NCI-H2107 (cell line): ENCODE data around the gene NOS1AP.
A peak's percentile ranks its signal among the peaks of the same experiment; 100 is the strongest.

Experiments
- DNase-seq: peaks from one replicate; lab custom pipeline; 2025; lab: John Stamatoyannopoulos, UW

The NOS1AP gene

GRCh38 chr1:162220009-162220539 is 150.6 kb downstream of the NOS1AP start:
- no peak for DNase-seq

- DNase-seq: no peak
Measured at GRCh38 chr1:162222014-162222413, 152.5 kb downstream of the NOS1AP start.

- no peak for DNase-seq
Measured at GRCh38 chr1:162222730-162223129, 153.2 kb downstream of the NOS1AP start.

- no peak for DNase-seq
Measured at GRCh38 chr1:162223488-162223887, 154.0 kb downstream of the NOS1AP start.

- no peak for DNase-seq
Measured at GRCh38 chr1:162224267-162224666, 154.8 kb downstream of the NOS1AP start.

- no peak for DNase-seq
Measured at GRCh38 chr1:162228586-162228985, 159.1 kb downstream of the NOS1AP start.

GRCh38 chr1:162229549-162229948 is 160.1 kb downstream of the NOS1AP start:
- DNase-seq: no peak

GRCh38 chr1:162230096-162230495 is 160.6 kb downstream of the NOS1AP start:
- peak; percentile 49 for DNase-seq

- DNase-seq: no peak
Measured at GRCh38 chr1:162230517-162230916, 161.0 kb downstream of the NOS1AP start.

GRCh38 chr1:162232034-162232711 is 162.7 kb downstream of the NOS1AP start:
- DNase-seq: no peak

GRCh38 chr1:162233066-162233465 is 163.6 kb downstream of the NOS1AP start:
- DNase-seq: no peak

- no peak for DNase-seq
Measured at GRCh38 chr1:162233937-162234336, 164.4 kb downstream of the NOS1AP start.

- no peak for DNase-seq
Measured at GRCh38 chr1:162234571-162234970, 165.1 kb downstream of the NOS1AP start.

- no peak for DNase-seq
Measured at GRCh38 chr1:162235241-162235800, 165.8 kb downstream of the NOS1AP start.

GRCh38 chr1:162236201-162236600 is 166.7 kb downstream of the NOS1AP start:
- no peak for DNase-seq

- no peak for DNase-seq
Measured at GRCh38 chr1:162236618-162237017, 167.1 kb downstream of the NOS1AP start.

- no peak for DNase-seq
Measured at GRCh38 chr1:162240577-162240976, 171.1 kb downstream of the NOS1AP start.

- no peak for DNase-seq
Measured at GRCh38 chr1:162242804-162243203, 173.3 kb downstream of the NOS1AP start.

GRCh38 chr1:162248854-162249535 is 179.5 kb downstream of the NOS1AP start:
- DNase-seq: no peak

- DNase-seq: no peak
Measured at GRCh38 chr1:162250004-162250730, 180.7 kb downstream of the NOS1AP start.

GRCh38 chr1:162251102-162251501 is 181.6 kb downstream of the NOS1AP start:
- DNase-seq: no peak

GRCh38 chr1:162252214-162252613 is 182.7 kb downstream of the NOS1AP start:
- no peak for DNase-seq
